ENCODE data around the gene C1QTNF12.

Gene C1QTNF12

GRCh38 chr1:1220197-1220596 is 26.3 kb downstream of the C1QTNF12 start:
- no peak overlapping the region for H3K4me3 ChIP-seq (IDR thresholded peaks at IDR 0.05; ENCODE audit: insufficient read depth, low read depth, low read length)
- no peak overlapping the region for H3K9ac ChIP-seq
- H3K79me2 ChIP-seq (ENCODE audit: insufficient read depth, low read depth): no peaks in the 10 kb centered on the region
- peaks cover 5% of the 10 kb centered on the region for H3K4me1 ChIP-seq (ENCODE audit: low read depth, poor library complexity, severe bottlenecking)
- peaks cover 6% of the 10 kb centered on the region; the same call in 1 of the 2 replicates for H3K36me3 ChIP-seq (ENCODE audit: insufficient read depth)
- no peak overlapping the region for H3K27ac ChIP-seq
- H4K20me1 ChIP-seq (ENCODE audit: insufficient read depth): no peaks in the 10 kb centered on the region
- TF ChIP-seq CTCF (conservative IDR thresholded peaks at IDR 0.05; ENCODE audit: low read depth, low read length): no peak
- H2AFZ ChIP-seq (ENCODE audit: low read depth): no peak overlapping the region
- H3K27me3 ChIP-seq (ENCODE audit: insufficient read depth, low read depth): no peaks in the 10 kb centered on the region
- no peak overlapping the region for H3K4me2 ChIP-seq

GRCh38 chr1:1219341-1219740 is 27.2 kb downstream of the C1QTNF12 start:
- no peak for TF ChIP-seq CTCF (conservative IDR thresholded peaks at IDR 0.05; ENCODE audit: low read depth, low read length)
- no peaks in the 10 kb centered on the region for H4K20me1 ChIP-seq (ENCODE audit: insufficient read depth)
- H3K36me3 ChIP-seq (ENCODE audit: insufficient read depth): peaks cover 6% of the 10 kb centered on the region; the same call in 1 of the 2 replicates

GRCh38 chr1:1218524-1219200 is 27.9 kb downstream of the C1QTNF12 start:
- no peak for TF ChIP-seq CTCF (conservative IDR thresholded peaks at IDR 0.05; ENCODE audit: low read depth, low read length)
- H3K36me3 ChIP-seq (ENCODE audit: insufficient read depth): peaks cover 6% of the 10 kb centered on the region; the same call in 1 of the 2 replicates

More at GRCh38 chr1:1219341-1219740, 27.2 kb downstream of the C1QTNF12 start:
- no peak overlapping the region for H3K4me2 ChIP-seq
- peaks cover 12% of the 10 kb centered on the region for H3K4me1 ChIP-seq (ENCODE audit: low read depth, poor library complexity, severe bottlenecking)
- H2AFZ ChIP-seq (ENCODE audit: low read depth): no peak overlapping the region
- no peak overlapping the region for H3K9ac ChIP-seq
- H3K79me2 ChIP-seq (ENCODE audit: insufficient read depth, low read depth): no peaks in the 10 kb centered on the region
- no peak overlapping the region for H3K4me3 ChIP-seq (IDR thresholded peaks at IDR 0.05; ENCODE audit: insufficient read depth, low read depth, low read length)
- H3K27me3 ChIP-seq (ENCODE audit: insufficient read depth, low read depth): no peaks in the 10 kb centered on the region
- no peak overlapping the region for H3K27ac ChIP-seq

GRCh38 chr1:1217621-1218523 is 28.6 kb downstream of the C1QTNF12 start:
- Histone ChIP-seq H4K20me1 (ENCODE audit: insufficient read depth) (no peaks in the 10 kb centered on the region), H2AFZ (ENCODE audit: low read depth) (no peak overlapping the region), H3K27ac (no peak overlapping the region), H3K4me3 (IDR thresholded peaks at IDR 0.05; ENCODE audit: insufficient read depth, low read depth, low read length) (no peak overlapping the region), H3K27me3 (ENCODE audit: insufficient read depth, low read depth) (no peaks in the 10 kb centered on the region), H3K79me2 (ENCODE audit: insufficient read depth, low read depth) (no peaks in the 10 kb centered on the region), H3K9ac (no peak overlapping the region), H3K4me2 (no peak overlapping the region), H3K4me1 (ENCODE audit: low read depth, poor library complexity, severe bottlenecking) (peaks cover 12% of the 10 kb centered on the region), H3K36me3 (ENCODE audit: insufficient read depth) (peaks cover 2% of the 10 kb centered on the region; the same call in 1 of the 2 replicates)
- no peak for TF ChIP-seq CTCF (conservative IDR thresholded peaks at IDR 0.05; ENCODE audit: low read depth, low read length)

More at GRCh38 chr1:1218524-1219200, 27.9 kb downstream of the C1QTNF12 start:
- Histone ChIP-seq H4K20me1 (ENCODE audit: insufficient read depth) (no peaks in the 10 kb centered on the region), H3K4me3 (IDR thresholded peaks at IDR 0.05; ENCODE audit: insufficient read depth, low read depth, low read length) (no peak overlapping the region), H3K27ac (no peak overlapping the region), H2AFZ (ENCODE audit: low read depth) (no peak overlapping the region), H3K9ac (no peak overlapping the region), H3K4me1 (ENCODE audit: low read depth, poor library complexity, severe bottlenecking) (peaks cover 12% of the 10 kb centered on the region), H3K79me2 (ENCODE audit: insufficient read depth, low read depth) (no peaks in the 10 kb centered on the region), H3K4me2 (no peak overlapping the region), H3K27me3 (ENCODE audit: insufficient read depth, low read depth) (no peaks in the 10 kb centered on the region)
